Measurements from ENCODE around the gene PRKAG1.

DNA sequence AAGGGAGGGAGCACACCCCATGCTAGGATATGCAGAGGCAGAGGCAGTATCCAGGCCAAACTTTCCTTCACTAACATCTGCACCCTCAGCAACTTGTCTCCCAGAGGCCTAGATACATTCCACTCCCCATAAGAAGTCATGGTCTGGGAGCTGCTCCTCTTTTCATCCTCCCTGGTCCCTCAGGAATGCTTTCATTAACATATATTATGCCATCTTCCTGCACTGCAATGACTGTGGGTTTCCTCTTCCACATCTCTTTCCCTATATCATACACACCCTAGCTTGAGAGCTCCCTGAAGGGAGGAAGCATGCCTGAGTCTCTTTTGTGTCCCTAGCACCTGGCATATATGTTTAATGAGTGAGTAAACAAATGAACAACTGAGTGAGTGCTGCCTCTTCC, 28.0 kb downstream of the PRKAG1 start:
- TF ChIP-seq CTCF (IDR thresholded peaks at IDR 0.05): no peak
- no peak for TF ChIP-seq POLR2A (IDR thresholded peaks at IDR 0.05)
